ENCODE results near the gene HSPG2. TPM values are rescaled to one million over a fixed set of nuclear protein-coding genes. Genes with fewer than 3 reads are reported as not detected.

HSPG2 gene
- total and polyA plus RNA-seq, 9 of the 15 experiments (the other 6 are each of a cell fraction or from before 2014, with no cell fraction given) = 0.14 to 160 (median 15.7) TPM

- ChIA-PET POLR2A (interaction anchor here (0.6 to 1.5 kb wide), 8 partner anchors 10 to 28 kb away, joined by 3 to 5 read pairs (median 4); no protein-coding TSS in a partner anchor), CTCF (ENCODE audit: low intra/inter-chr PET ratio) (no interaction called here)
- peak overlapping the region; percentile 82 for H3K4me2 ChIP-seq (ENCODE audit: insufficient read depth, low read length)
- H3K79me2 ChIP-seq (ENCODE audit: control insufficient read depth, insufficient read depth, low read length) = peaks cover 87% of the 10 kb centered on the region
- BruUV-seq (replicated peaks) = no TSS peak
- intact Hi-C loops (cut with micrococcal nuclease) (loop anchor here (2.0 to 10.0 kb wide), 4 partner anchors 30 to 125 kb away; partner anchors contain the start of genes HSPG2 and USP48), in situ Hi-C loops (cut with MboI) (no loop called here)
- FAIRE-seq (no peak), DNase-seq (ENCODE audit: extremely low read depth in 1 of 4, low spot score in 3 of 4) (peak in 1 of 4 experiments; percentile 26), ATAC-seq (peak; percentile 15)
- H3K9me1 ChIP-seq (ENCODE audit: control insufficient read depth, insufficient read depth, low read length) = no peaks in the 10 kb centered on the region
- H3K27me3 ChIP-seq (ENCODE audit: control insufficient read depth in 2 of 2, insufficient read depth in 2 of 2, low read length in 2 of 2) = no peaks in the 10 kb centered on the region
- H3K36me3 ChIP-seq (ENCODE audit: control insufficient read depth, insufficient read depth, low read length) = peaks cover 44% of the 10 kb centered on the region
- WGBS (ENCODE audit: insufficient coverage, low coverage, missing lambda C conversion rate) = 29% methylated on average over 9 of the region's 9 CpGs
- H4K20me1 ChIP-seq (replicated peaks; ENCODE audit: control insufficient read depth, insufficient read depth, low read length) = no peaks in the 10 kb centered on the region
- H3K4me1 ChIP-seq (replicated peaks in 1 of 2; ENCODE audit: control insufficient read depth in 2 of 2, insufficient read depth in 2 of 2, low read length in 2 of 2) = peaks cover 84% of the 10 kb centered on the region in 2 experiments
- peak overlapping the region; percentile 41 for H3K4me3 ChIP-seq
- H3K27ac ChIP-seq (ENCODE audit: extremely low read depth, low read depth, low read length) = peak overlapping the region; percentile 93
- H3K9me3 ChIP-seq (replicated peaks; ENCODE audit: control insufficient read depth, insufficient read depth, low read depth, low read length) = no peaks in the 10 kb centered on the region
- peak overlapping the region; percentile 64 to 79 for H3K9ac ChIP-seq (ENCODE audit: insufficient read depth in 1 of 2, low read depth in 2 of 2, low read length in 2 of 2)
- 0 out of 2 replicates have a peak overlapping the region, but pooled peaks have one; percentile 18 for H2AFZ ChIP-seq (ENCODE audit: low read depth, low read length)
- TF ChIP-seq IFI16 (CRISPR knock-in tag; IDR thresholded peaks at IDR 0.05) (no peak), TCFL5 (CRISPR knock-in tag; conservative IDR thresholded peaks at IDR 0.05) (no peak), ID3 (CRISPR knock-in tag; IDR thresholded peaks at IDR 0.05) (no peak), ID3 (tag; IDR thresholded peaks at IDR 0.05) (0 out of 2 replicates have a peak, but pooled peaks have one; percentile 8), SMARCE1 (IDR thresholded peaks at IDR 0.05) (no peak; the same call in 1 of the 2 replicates), TFAP4 (CRISPR knock-in tag; IDR thresholded peaks at IDR 0.05; ENCODE audit: borderline replicate concordance) (peak; percentile 33; the same call in 1 of the 2 replicates), SMAD4 (CRISPR knock-in tag; conservative IDR thresholded peaks at IDR 0.05) (no peak; the same call in 1 of the 2 replicates), MTA1 (IDR thresholded peaks at IDR 0.05; ENCODE audit: borderline replicate concordance) (no peak), MECOM (CRISPR knock-in tag; IDR thresholded peaks at IDR 0.05) (no peak), AFF4 (CRISPR knock-in tag; IDR thresholded peaks at IDR 0.05) (no peak), FOXP4 (CRISPR knock-in tag; IDR thresholded peaks at IDR 0.05; ENCODE audit: borderline replicate concordance) (peak; percentile 59; the same call in 1 of the 2 replicates), ATF7 (IDR thresholded peaks at IDR 0.05) (0 out of 2 replicates have a peak, but pooled peaks have one; percentile 13), NONO (IDR thresholded peaks at IDR 0.05; ENCODE audit: low read depth in 2 of 2, low read length in 1 of 2) (0 out of 4 replicates have a peak, but pooled peaks of 1 of the 2 experiments have one; percentile 2), POLR2A (conservative IDR thresholded peaks at IDR 0.05) (peak; percentile 59), ZNF57 (CRISPR knock-in tag; IDR thresholded peaks at IDR 0.05) (0 out of 2 replicates have a peak, but pooled peaks have one; percentile 24), PML (IDR thresholded peaks at IDR 0.05; ENCODE audit: low read length) (peak; percentile 12; the same call in 1 of the 2 replicates)
These were observed 30.1 kb downstream of the HSPG2 start for GRCh38 chr1:21907079-21907418.
